Hepatocyte (in vitro differentiated cells): ENCODE data around the gene ZNF830.

Experiments used
- CTCF ChIP-seq: fragments of 200-600 bp; sonication (generic); IDR thresholded peaks from 2 replicates; pipeline ENCODE4 v1.5.1; 2016; ENCODE audit warnings: antibody characterized with exemption, mild to moderate bottlenecking; ENCODE audit not compliant: poor library complexity
- EZH2 ChIP-seq: fragments of 200-600 bp; sonication (generic); IDR thresholded peaks from 2 replicates; pipeline ENCODE4 v1.6.1; 2016; ENCODE audit warnings: antibody characterized with exemption, mild to moderate bottlenecking, borderline replicate concordance
- EZH2phosphoT487 ChIP-seq: fragments of 200-600 bp; sonication (generic); IDR thresholded peaks from one replicate; pipeline ENCODE4 v1.6.1; 2018; ENCODE audit warnings: antibody characterized with exemption, mild to moderate bottlenecking, low read depth, moderate library complexity; ENCODE audit not compliant: unreplicated experiment, severe bottlenecking

GRCh38 chr17:35010093-35010492 lies 48.8 kb downstream of the ZNF830 start:
- TF ChIP-seq CTCF (no peak), EZH2phosphoT487 (no peak), EZH2 (no peak)
